Bone marrow (tissue), 2 donors: ENCODE measurements around the gene CCER1.
A peak's percentile ranks its signal among the peaks of the same experiment; 100 is the strongest.

Source experiments
- DNase-seq, 2 donors: peaks; one replicate each; lab custom pipeline; 2025; lab: John Stamatoyannopoulos, UW

Gene CCER1

DNA sequence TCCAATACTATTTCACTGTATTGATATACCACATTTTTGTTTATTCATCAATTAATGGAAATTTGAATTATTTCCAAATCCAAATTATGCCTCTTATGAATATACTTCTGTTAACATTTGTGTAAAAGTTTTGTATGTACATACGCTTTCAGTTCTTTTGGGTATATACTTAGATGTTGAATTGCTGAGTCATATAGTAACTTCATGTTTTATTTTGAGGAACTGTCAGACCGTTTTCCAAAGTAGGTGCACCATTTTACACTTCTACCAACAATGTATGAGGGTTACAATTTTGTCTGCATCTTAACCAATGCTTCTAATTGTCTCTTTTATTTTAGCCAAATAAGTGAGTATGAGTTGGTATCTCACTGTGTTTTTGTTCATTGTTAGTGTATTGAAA lies 10.2 kb upstream of the CCER1 start:
- DNase-seq, result peak in 1 of 2 donors; percentile 40

DNA sequence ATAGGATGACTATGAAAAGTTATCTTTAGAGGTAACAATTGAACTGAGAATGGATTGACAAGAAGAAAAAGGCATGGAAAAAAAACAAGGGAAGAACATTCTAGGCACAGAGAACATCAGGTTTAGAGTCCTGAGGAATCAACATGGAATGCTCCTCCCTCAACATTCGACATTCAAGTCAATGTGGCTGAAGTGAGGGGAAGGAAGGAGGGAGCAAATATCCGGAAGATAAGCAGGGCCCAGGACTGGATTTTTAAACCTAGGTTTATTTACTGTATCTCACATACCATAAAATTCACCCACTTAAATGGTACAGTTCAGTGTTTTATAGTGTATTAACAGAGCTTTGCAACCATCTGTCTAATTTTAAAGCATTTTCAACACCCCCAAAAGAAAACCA lies 9.6 kb upstream of the CCER1 start:
- DNase-seq, result no peak

GRCh38 chr12:90963946-90964345 lies 9.0 kb upstream of the CCER1 start:
- DNase-seq, result no peak

GRCh38 chr12:90961154-90961553 lies 6.2 kb upstream of the CCER1 start:
- no peak for DNase-seq

DNA sequence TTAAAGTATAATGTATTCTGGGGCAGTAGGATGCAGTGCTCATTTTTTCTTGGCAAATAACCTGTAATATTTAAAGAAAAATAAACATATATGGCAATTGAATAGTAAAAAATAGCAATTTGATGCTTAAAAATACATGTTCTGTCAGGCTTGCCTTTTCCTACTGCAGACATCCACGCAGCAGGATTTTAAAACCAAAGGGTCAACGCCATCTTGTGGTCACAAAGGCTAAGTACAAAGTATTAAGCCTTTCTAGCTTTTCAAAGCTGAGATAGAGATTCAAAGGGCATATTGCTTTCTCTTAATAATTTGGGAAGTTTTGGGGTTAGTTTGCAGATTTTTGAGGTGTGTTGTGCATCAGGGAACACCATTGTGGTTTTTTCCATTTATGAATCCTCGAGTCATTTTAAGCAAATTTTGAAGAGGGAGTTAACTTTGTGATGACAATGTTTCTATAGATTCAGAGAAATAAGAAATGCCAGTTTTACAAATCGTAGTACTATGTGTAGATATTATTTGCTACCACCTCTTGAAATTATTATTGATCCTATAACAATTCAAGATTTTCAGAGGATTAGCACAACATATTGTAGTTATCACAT lies 4.7 kb upstream of the CCER1 start:
- DNase-seq, result peak in 1 of 2 donors; percentile 16

- DNase-seq, result no peak
Measured at GRCh38 chr12:90959032-90959431, 4.1 kb upstream of the CCER1 start.

DNA sequence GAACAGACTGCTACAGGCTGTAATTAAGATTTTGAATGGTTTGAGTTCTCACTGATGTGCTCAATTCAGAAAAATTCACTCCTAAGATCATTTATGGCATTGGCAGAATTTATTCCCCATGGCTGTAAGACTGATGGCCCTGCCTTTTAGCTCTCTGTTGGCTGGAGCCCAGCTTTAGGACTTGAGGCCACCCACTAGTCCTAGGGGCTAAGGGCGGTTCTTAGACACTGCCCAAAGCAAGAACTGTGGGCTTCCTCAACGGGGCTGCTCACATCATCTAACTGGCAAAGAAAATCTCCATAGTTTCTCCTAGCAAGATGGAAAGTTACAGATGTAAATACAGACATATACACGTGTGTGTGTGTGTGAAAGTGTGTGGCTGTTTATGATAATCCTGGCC lies 3.4 kb upstream of the CCER1 start:
- DNase-seq, result no peak

- DNase-seq, result no peak
Measured at GRCh38 chr12:90954428-90954827, 548 bp downstream of the CCER1 start.

DNA sequence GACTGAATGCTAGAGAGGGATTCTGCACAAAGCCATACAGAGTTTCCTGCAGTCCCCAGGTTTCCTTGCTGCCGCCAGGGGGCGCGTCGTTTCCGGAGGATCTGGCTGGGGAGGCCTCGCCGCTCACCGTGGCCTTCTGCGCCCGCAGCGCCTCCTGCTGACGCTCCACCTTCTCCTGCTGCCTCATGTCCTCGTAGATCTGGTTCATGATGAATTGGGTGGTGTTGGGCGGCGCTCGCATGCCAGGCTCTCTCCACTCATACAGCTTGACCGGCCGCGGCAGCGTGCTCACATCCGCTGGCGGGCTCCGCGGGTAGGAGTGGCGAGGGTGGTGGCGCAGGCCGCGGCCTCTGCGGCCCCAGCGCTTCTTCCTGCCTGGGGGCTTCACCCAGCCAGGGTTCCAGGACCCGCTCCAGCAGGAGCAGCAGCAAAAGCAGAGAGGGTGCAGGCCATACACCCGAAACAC lies 987 bp downstream of the CCER1 start:
- no peak for DNase-seq

- DNase-seq, result no peak
Measured at GRCh38 chr12:90951432-90952105, 3.4 kb downstream of the CCER1 start.

GRCh38 chr12:90947869-90948268 lies 7.1 kb downstream of the CCER1 start:
- no peak for DNase-seq

GRCh38 chr12:90945070-90945649 lies 9.8 kb downstream of the CCER1 start:
- no peak for DNase-seq

GRCh38 chr12:90943255-90943654 lies 11.7 kb downstream of the CCER1 start:
- DNase-seq, result no peak

- DNase-seq, result peak in 1 of 2 donors; percentile 31
Measured at GRCh38 chr12:90940872-90941499, 14.0 kb downstream of the CCER1 start.

GRCh38 chr12:90939382-90939781 lies 15.6 kb downstream of the CCER1 start:
- no peak for DNase-seq

DNA sequence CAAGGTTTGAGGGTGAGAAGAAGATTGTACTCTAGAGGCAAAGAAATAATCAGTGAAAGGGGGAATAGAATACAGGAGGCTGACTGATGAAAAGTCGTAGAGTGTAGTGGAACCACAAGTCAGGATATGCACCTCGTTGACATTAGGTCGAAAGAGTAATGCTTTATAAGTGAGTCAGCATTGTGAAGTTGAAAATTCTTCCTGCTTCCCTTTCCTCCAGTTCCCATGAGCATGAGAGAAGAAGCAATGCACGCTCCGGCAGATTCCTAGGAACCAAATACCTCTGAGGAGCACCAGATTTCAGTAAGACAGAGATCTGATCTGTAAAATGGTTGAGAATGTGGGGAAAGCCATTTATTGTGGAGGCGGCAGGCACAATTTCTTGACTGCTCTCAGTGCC lies 16.5 kb downstream of the CCER1 start:
- DNase-seq, result no peak

GRCh38 chr12:90937651-90938050 lies 17.3 kb downstream of the CCER1 start:
- DNase-seq, result no peak

- no peak for DNase-seq
Measured at GRCh38 chr12:90936230-90937005, 18.6 kb downstream of the CCER1 start.

- no peak for DNase-seq
Measured at GRCh38 chr12:90925562-90925961, 29.4 kb downstream of the CCER1 start.

- no peak for DNase-seq
Measured at GRCh38 chr12:90924406-90924805, 30.6 kb downstream of the CCER1 start.

- no peak for DNase-seq
Measured at GRCh38 chr12:90922145-90922627, 32.8 kb downstream of the CCER1 start.

DNA sequence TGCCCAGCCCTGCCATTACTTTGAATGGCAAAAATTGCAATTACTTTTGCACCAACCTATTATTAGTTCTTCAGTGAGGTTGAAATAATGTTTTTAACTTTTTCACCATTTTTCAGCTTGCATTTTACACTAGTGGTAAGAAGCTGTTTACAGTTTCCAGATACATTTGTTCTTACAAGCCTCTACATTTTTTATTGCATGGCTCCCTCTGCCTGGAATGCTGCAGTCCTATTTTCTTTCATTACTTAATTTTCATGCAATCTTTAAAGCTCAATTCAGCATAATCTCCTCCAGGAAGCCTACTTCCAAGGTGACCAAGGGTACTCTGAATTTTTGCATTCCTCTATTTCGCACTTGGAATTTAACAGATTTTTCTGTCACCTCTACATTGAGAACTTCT lies 33.4 kb downstream of the CCER1 start:
- DNase-seq, result no peak
